CMK (cell line): ENCODE data around the gene PRDM2.

Experiments
- DNase-seq: peaks from one replicate; pipeline ENCODE4 v3.0.0-alpha.2; 2010; ENCODE audit warnings: low read depth

The PRDM2 gene

DNA sequence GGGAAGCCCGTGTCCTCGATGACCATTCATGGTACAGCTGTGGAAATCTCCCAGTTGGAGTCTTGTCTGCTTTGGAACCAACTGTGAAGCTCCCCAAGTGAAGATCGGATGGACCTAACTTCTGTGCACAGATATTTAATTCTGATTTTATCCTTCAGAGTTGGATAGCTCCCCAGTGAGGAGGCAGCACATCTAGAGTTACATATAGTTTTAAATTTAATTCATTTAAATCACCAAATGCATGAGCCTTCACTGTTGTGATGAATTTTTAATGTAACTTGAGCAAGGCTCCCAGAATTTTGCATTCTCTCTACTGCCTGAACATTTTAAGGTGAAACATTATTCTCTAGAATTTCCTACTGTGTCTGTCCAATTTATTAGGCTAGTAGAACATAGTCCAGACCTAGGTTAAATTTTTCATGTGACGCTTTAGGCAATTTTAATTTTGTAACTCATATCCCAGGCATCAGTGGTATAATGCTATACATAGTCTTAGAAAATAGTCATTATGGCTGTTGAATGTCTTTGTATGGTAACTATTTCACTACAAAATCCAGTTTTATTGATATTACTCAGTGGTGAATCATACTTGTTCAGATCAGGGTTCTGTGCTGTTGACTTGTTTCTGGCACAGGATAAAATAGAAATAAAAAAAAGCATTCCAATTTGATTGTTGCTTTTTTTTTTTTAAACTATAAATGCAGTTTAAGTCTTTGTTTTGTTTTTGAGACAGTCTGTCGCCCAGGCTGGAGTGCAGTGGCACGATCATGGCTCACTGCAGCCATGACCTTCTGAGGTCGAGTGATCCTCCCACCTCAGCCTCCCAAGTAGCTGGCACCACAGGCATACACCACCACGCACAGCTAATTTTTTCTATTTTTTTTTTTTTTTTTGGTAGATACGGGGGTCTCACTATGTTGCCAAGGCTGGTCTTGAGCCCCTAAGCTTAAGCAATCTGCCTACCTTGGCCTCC, 66.9 kb downstream of the PRDM2 start:
- no peak for DNase-seq

DNA sequence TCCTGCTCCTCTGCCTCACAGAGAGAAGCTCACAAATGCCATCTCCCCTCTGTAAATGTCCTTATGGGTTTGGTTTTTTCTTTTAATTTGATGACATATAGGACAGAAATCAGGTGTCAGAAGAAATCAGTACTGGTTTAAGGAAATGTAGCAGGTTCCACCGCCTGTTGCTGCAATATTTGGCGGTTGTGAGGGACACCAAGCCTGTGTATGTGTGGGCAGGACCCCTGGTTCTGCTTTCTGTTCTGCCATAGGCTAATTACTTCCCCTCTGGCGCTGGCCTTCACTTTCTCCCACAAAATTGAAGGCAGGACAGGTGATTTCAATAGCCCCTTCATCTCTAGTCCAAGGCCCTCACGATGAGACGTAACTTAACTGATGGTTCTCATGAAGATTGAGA, 69.2 kb downstream of the PRDM2 start:
- DNase-seq, result no peak

DNA sequence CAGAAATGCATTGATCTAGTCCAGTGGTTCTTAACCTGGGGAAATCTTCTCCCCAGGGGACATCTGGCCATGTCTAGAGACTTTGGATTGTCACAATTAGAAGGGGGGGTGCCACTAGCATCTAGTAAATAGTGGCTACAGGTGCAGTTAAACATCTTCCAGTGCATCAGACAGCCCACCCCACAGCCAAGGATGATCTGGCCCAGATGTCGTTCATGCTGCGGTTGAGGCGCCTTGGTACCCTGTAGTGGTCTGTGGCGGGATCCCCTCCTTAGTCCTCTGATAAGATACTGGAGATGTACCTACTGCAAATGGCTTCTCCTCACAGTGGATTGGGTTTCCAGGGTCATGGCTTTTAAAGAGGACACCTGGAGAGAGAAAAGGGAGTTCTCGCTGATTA, 69.8 kb downstream of the PRDM2 start:
- DNase-seq, result no peak

GRCh38 chr1:13770743-13771142, 70.8 kb downstream of the PRDM2 start:
- no peak for DNase-seq

GRCh38 chr1:13771745-13772144, 71.8 kb downstream of the PRDM2 start:
- no peak for DNase-seq

- no peak for DNase-seq
Observed at GRCh38 chr1:13772271-13772670, 72.3 kb downstream of the PRDM2 start.

GRCh38 chr1:13774121-13774520, 74.1 kb downstream of the PRDM2 start:
- DNase-seq, result no peak

GRCh38 chr1:13775459-13775858, 75.5 kb downstream of the PRDM2 start:
- no peak for DNase-seq

DNA sequence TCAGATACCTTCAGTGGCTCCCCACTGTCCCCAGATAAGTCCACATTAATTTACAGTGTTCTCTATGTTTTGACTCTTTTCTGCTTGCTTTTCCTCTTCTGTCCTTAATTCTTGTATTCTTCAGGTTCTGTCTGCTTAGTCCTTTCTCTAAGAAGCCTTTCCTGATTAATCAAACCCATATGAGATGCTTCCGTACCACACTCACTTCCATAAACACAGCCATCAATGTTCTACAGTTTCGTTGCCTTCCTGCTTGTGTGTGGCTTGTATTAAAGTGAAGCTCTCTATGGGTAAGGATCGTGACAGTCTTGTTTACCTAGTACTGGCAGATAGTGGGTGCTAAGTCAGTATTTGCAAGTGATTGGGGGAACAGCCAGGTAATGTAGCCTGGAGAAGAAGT, 75.9 kb downstream of the PRDM2 start:
- no peak for DNase-seq

DNA sequence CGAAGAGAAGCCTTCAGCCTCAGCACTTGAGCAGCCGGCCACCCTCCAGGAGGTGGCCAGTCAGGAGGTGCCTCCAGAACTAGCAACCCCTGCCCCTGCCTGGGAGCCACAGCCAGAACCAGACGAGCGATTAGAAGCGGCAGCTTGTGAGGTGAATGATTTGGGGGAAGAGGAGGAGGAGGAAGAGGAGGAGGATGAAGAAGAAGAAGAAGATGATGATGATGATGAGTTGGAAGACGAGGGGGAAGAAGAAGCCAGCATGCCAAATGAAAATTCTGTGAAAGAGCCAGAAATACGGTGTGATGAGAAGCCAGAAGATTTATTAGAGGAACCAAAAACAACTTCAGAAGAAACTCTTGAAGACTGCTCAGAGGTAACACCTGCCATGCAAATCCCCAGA, 78.4 kb downstream of the PRDM2 start:
- no peak for DNase-seq

DNA sequence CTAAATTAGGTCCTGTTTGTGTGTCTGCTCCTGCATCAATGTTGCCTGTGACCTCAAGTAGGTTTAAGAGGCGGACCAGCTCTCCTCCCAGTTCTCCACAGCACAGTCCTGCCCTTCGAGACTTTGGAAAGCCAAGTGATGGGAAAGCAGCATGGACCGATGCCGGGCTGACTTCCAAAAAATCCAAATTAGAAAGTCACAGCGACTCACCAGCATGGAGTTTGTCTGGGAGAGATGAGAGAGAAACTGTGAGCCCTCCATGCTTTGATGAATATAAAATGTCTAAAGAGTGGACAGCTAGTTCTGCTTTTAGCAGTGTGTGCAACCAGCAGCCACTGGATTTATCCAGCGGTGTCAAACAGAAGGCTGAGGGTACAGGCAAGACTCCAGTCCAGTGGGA, 79.9 kb downstream of the PRDM2 start:
- DNase-seq, result no peak

- DNase-seq, result no peak
Observed at GRCh38 chr1:13780780-13781179, 80.8 kb downstream of the PRDM2 start.

GRCh38 chr1:13781228-13781627, 81.2 kb downstream of the PRDM2 start:
- DNase-seq, result no peak

DNA sequence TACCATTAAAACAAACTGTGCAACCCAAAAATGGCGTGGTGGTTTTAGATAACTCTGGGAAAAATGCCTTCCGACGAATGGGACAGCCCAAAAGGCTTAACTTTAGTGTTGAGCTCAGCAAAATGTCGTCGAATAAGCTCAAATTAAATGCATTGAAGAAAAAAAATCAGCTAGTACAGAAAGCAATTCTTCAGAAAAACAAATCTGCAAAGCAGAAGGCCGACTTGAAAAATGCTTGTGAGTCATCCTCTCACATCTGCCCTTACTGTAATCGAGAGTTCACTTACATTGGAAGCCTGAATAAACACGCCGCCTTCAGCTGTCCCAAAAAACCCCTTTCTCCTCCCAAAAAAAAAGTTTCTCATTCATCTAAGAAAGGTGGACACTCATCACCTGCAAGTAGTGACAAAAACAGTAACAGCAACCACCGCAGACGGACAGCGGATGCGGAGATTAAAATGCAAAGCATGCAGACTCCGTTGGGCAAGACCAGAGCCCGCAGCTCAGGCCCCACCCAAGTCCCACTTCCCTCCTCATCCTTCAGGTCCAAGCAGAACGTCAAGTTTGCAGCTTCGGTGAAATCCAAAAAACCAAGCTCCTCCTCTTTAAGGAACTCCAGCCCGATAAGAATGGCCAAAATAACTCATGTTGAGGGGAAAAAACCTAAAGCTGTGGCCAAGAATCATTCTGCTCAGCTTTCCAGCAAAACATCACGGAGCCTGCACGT, 82.1 kb downstream of the PRDM2 start:
- DNase-seq, result no peak

GRCh38 chr1:13782634-13783360, 82.8 kb downstream of the PRDM2 start:
- DNase-seq, result no peak

GRCh38 chr1:13783551-13783950, 83.6 kb downstream of the PRDM2 start:
- DNase-seq, result no peak

DNA sequence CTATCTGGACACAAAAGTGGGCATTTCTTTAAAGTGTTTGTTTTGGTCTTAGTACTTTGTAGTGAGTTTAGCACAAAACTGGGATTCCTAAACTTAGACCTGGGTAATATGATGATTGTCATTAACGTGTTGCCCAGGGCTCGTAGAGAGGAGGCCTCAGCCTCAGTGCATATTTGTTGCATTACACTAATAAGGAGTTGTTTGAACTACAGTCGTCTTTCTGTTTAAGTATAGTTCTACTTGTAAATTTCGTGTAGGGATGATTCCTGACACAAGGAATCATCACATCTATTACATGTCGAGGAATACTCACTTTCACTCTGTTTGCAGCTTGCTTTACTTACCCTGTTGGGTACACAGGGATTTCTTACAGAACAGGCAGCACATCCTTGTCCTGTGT, 85.0 kb downstream of the PRDM2 start:
- DNase-seq, result no peak

DNA sequence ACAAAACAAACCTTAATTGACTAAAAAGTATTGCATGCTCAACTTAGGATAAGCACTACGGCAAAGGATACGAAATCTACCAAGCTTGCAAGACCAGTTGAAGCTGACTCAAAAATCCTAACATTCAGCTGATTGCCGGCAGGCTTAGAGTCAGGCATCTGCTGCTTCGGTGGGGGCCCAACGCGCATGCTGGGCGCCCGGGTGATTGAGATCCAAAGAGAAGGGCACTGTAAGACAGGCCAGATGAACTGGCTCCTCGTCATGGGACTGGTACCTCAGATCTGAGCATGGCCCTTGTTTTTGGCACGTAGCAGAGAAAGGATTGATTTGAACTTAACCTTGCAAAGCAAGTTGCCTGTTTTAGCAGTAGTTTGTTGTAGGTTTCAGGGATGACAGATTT, 86.6 kb downstream of the PRDM2 start:
- DNase-seq, result no peak

DNA sequence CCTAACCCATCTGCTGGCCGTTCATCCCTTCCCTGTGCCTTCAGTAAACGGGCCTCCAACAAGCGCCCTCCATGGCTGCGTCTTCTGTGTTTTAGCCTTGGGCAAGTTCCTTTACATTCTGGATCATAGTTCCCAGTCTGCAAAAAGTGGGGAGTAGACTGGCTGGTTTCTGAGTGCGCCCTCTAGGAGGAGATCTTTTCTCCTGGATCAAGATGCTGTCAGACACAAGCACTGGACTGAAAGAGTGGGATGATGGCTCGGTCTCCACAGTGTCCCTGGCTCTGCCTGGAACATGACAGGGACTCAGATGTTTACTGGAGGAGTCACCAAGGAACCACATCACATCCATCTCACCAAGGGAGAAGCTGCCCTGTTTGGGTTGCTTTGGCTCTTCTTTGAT, 88.8 kb downstream of the PRDM2 start:
- DNase-seq, result no peak

DNA sequence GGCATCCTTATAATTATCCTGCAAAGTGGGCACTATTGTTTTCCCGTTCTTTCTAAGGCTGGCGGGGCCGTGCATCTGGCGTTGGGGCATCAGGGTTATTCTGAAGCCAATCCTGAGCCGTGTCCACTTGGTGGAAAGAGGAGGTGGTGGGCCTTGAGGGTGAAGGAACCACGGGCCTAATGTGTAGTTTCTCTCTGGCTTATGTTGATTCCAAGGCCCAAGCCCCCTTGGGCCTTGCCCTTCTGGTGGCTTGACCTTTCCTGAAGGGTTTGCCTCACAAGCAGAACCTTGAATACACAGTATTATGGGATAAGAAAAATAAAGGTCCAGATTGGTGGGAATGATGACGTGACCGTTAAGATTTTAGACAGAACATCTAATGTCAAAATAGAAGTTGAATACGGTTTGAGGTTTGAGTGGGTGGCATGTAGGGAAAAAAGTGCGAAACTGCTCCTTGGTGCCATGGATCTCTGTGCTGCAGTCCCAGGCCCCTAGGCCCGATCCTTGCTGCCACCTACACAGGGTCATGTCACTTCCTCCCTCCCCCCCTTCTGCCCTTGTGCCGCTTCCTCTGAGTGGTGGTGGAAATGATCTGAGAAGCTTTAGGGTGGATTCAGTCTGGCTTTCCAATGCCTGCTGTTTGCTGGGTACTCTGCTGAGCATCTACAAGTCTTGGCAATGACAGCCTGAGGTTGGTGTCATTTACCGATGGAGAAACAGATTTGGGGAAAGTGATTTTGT, 90.5 kb downstream of the PRDM2 start:
- no peak for DNase-seq

DNA sequence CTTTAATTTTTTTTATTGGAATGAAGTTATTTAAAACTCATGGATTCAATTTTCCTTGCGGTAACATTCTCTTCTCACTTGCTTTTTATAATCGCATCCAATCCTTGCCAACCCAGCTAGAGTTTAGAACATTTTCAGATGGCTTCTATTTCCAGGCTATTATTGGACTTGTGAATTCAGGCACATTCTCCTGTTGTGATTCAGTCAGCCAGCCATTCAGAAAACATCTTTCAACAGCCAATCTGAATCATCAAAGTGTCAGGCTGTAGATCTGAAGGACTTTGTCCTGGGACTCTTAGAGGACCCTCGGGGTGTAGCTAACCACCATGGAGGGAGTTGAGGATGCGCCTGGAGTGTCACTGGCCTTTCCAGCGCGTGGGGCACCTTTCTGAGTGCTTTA, 92.4 kb downstream of the PRDM2 start:
- DNase-seq, result no peak
